Activated T-cell treated with anti-CD3 and anti-CD28 coated beads, Interleukin-2, amount 50 U/mL, for 72 hours (primary cell): ENCODE data around the gene CD2AP. TPM values are rescaled to one million over a fixed set of nuclear protein-coding genes. Genes with fewer than 3 reads are reported as not detected.
A peak's percentile ranks its signal among the peaks of the same experiment; 100 is the strongest.

Experiments used
- ATAC-seq, 2 donors: fragments of 150-1000 bp; cut with Tn5 transposase; replicated peaks in 1 of 2; 2 replicates each; pipeline ENCODE4 v1.10.0; 2021; ENCODE audit warnings: moderate library complexity in 2 of 2, mild to moderate bottlenecking in 1 of 2
- DNase-seq, 2 donors: peaks; one replicate each; pipeline ENCODE4 v3.0.0; 2021 to 2022; ENCODE audit warnings: mixed read lengths in 1 of 2
- H3K27ac Mint-ChIP-seq: one replicate; pipeline ENCODE4 v1.8.0; 2022; ENCODE audit warnings: mild to moderate bottlenecking, moderate library complexity, mixed read lengths
- H3K27me3 Mint-ChIP-seq: one replicate; pipeline ENCODE4 v1.8.0; 2022; ENCODE audit warnings: low read depth, mixed read lengths
- H3K36me3 Mint-ChIP-seq, 2 donors: one replicate each; pipeline ENCODE4 v1.8.0; 2022; ENCODE audit warnings: mixed read lengths in 2 of 2, mild to moderate bottlenecking in 1 of 2; ENCODE audit not compliant: insufficient read depth in 2 of 2
- H3K4me1 Mint-ChIP-seq: one replicate; pipeline ENCODE4 v1.8.0; 2022; ENCODE audit warnings: low read depth, mixed read lengths
- H3K4me3 Mint-ChIP-seq, 2 donors: one replicate each; pipeline ENCODE4 v1.8.0; 2022; ENCODE audit warnings: mild to moderate bottlenecking in 2 of 2, mixed read lengths in 2 of 2, moderate library complexity in 2 of 2
- H3K9me3 Mint-ChIP-seq, 2 donors: one replicate each; pipeline ENCODE4 v1.8.0; 2022; ENCODE audit warnings: mixed read lengths in 2 of 2
- total RNA-seq, 2 donors: library from RNA; stranded (reverse); gene quantifications; one replicate each; pipeline ENCODE4 v1.2.3, GENCODE V29; 2022

Gene CD2AP
- total RNA-seq, 2 donors from 2014 or later = 29.3 to 29.5 TPM

DNA sequence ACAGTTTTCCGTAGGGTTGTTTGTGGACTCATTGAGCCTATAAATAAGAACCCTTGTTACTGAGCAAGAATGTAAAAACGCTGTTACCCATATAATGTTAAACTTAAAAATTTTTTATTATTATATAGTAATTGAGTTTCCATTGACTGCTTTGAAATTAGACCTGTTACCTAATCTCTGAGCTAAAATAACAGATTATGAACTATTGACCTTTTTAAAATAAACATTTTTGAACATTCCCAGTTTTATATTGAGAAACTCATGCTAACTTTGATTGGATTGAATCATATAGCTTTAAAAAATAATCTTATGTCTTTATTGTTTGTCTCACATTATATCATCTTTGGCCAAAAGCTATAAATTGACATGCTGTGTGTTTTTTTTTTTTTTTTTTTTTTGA is 95.5 kb downstream of the CD2AP start:
- H3K4me3 Mint-ChIP-seq = no peak overlapping the region
- no peaks in the 10 kb centered on the region for H3K27me3 Mint-ChIP-seq
- ATAC-seq (no peak), DNase-seq (no peak)
- H3K27ac Mint-ChIP-seq = no peak overlapping the region
- H3K4me1 Mint-ChIP-seq = no peaks in the 10 kb centered on the region
- no peaks in the 10 kb centered on the region for H3K9me3 Mint-ChIP-seq
- no peaks in the 10 kb centered on the region for H3K36me3 Mint-ChIP-seq

DNA sequence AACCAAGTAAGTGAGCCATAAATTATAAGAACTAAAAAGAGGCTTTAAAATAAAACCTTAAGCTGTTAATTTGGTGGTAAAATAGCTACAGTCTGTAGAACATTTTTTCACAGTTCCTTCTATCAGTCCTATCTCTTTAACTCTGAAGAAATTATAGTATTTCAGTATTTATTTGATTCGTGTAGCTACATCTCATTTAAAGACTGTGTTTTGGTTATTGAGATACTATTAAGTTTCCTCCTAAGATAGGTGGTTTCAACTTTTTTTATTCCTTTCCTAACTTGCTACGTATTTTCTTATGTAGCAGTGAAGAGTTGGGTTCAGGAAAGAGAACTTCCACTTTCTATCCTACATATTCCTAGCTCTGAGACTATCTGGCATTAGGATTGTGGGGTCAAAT is 97.2 kb downstream of the CD2AP start:
- DNase-seq (no peak), ATAC-seq (no peak)
- Mint-ChIP-seq H3K36me3 (peaks cover 0 to 5% of the 10 kb centered on the region in 2 donors), H3K9me3 (no peaks in the 10 kb centered on the region), H3K4me3 (no peak overlapping the region), H3K27ac (no peak overlapping the region), H3K4me1 (no peaks in the 10 kb centered on the region), H3K27me3 (no peaks in the 10 kb centered on the region)

DNA sequence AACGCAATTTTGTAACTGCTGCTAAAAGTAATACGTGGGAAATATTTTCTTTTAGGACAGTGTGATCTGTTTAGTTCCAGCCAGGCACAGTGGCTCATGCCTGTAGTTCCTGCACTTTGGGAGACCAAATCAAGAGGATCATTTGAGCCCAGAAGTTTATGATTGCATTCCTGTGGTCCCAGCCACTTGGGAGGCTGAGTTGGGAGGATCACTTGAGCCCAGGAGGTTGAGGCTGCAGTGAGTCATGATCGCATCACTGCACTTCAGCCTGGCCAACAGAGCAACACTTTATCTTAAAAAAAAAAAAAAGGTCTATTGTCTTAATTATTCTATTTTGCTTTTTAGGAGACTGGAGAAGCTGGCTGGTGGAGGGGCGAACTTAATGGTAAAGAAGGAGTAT is 101.5 kb downstream of the CD2AP start:
- ATAC-seq = no peak
- H3K4me3 Mint-ChIP-seq = no peak overlapping the region
- no peaks in the 10 kb centered on the region for H3K4me1 Mint-ChIP-seq
- H3K27me3 Mint-ChIP-seq = no peaks in the 10 kb centered on the region
- H3K9me3 Mint-ChIP-seq = no peaks in the 10 kb centered on the region
- DNase-seq = no peak
- H3K27ac Mint-ChIP-seq = peak overlapping the region; percentile 9
- H3K36me3 Mint-ChIP-seq = peaks cover 4 to 17% of the 10 kb centered on the region in 2 donors

DNA sequence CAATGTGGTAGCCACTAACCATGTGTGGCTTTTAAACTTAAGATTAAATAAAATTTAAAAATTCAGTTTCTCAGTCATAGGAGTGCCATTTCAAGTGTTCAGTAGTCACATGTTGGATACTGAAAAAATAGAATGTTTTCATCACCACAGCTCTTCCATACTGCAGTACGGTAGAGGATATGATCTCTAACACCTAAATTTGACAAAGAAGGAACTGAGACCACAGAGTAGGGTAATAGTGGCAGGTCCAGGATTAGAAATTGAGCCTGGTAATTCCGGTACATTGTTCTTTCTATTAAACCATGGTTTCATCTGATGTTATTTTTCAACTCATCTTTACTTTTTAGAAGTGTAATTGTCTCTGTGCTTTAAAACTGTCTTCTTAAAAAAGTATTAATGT is 104.0 kb downstream of the CD2AP start:
- DNase-seq = no peak
- Mint-ChIP-seq H3K4me1 (no peaks in the 10 kb centered on the region), H3K36me3 (peaks cover 8 to 28% of the 10 kb centered on the region in 2 donors), H3K9me3 (no peaks in the 10 kb centered on the region), H3K4me3 (no peak overlapping the region), H3K27ac (no peak overlapping the region), H3K27me3 (no peaks in the 10 kb centered on the region)
- no peak for ATAC-seq

DNA sequence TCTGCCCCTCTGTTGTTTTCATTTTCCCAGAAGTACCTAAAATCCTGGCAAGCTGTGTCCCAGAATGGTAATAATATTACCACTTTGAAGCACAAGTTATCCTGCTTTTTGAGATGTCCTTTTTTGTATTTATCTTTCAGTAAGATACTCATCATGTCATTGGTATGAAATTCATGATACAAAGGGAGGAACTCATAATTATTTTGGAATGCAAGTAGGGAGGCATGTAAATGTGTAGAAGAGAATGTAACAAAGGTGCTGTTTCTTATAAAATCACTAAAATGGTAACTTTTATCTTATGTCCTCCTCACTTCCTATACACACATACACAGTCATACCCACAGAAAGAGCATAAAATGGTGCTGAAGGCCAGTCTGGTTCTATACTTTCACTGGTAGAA is 109.9 kb downstream of the CD2AP start:
- Mint-ChIP-seq H3K4me3 (no peak overlapping the region), H3K27me3 (no peaks in the 10 kb centered on the region), H3K27ac (no peak overlapping the region), H3K4me1 (no peaks in the 10 kb centered on the region), H3K9me3 (no peaks in the 10 kb centered on the region), H3K36me3 (peaks cover 8 to 29% of the 10 kb centered on the region in 2 donors)
- no peak for DNase-seq
- ATAC-seq = no peak

DNA sequence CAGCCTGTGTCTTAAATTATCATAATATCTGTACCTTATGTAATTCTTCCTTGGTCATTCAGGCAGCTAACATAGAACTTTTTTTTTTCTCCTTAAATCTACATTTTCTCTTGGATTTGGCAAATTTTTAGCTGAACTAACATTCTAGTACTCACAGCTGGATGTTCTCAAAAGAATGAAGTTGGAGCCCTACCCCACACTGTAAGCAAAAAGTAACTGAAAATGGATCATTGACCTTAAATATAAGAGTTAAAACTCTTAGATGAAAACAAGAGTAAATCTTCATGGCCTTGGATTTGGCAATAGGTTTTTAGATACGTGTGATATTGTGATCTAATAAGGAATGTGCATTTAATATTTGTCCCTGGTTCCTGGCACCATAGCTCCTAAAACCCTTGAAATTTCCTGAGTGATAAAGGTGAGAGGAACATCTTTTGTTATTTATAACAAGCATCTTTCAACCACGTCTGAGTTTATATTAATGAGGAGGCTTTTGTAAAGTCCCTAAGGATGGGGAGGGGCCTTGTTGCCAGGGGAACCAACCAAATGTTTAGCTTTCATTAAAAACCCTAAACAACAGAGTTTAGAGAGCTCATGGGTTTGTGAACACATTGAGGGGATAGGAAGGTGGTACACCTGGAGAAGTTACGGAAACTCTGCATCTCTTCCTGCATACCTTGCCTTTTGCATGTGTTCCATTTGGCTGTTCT is 114.7 kb downstream of the CD2AP start:
- peaks cover 5 to 18% of the 10 kb centered on the region in 2 donors for H3K36me3 Mint-ChIP-seq
- no peak overlapping the region for H3K4me3 Mint-ChIP-seq
- DNase-seq (no peak), ATAC-seq (no peak)
- no peaks in the 10 kb centered on the region for H3K27me3 Mint-ChIP-seq
- H3K9me3 Mint-ChIP-seq = no peaks in the 10 kb centered on the region
- H3K27ac Mint-ChIP-seq = no peak overlapping the region
- H3K4me1 Mint-ChIP-seq = no peaks in the 10 kb centered on the region

DNA sequence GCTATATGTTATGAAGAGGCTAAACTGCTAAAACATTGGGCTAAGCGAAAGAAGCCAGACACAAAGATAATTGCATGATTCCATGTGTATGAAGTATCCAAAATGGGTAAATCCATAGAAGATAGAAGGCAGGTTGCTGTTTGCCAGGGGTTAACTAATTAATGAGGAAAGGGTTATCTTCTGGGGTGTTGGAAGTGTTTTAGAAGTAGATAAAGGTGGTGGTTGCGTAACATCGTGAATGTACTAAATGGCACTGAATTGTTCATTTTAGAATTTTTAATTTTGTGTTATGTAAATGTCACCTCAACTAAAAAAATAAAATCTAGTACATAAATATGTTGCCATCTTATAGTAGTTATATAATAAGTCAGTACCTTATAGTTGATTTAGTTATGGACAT is 116.4 kb downstream of the CD2AP start:
- ATAC-seq (no peak), DNase-seq (no peak)
- Mint-ChIP-seq H3K4me1 (no peaks in the 10 kb centered on the region), H3K9me3 (no peaks in the 10 kb centered on the region), H3K27ac (no peak overlapping the region), H3K4me3 (no peak overlapping the region), H3K27me3 (no peaks in the 10 kb centered on the region), H3K36me3 (peaks cover 10 to 21% of the 10 kb centered on the region in 2 donors)

GRCh38 chr6:47595785-47596184 is 118.2 kb downstream of the CD2AP start:
- Mint-ChIP-seq H3K4me3 (no peak overlapping the region), H3K36me3 (peaks cover 10 to 17% of the 10 kb centered on the region in 2 donors), H3K4me1 (no peaks in the 10 kb centered on the region), H3K27me3 (no peaks in the 10 kb centered on the region), H3K9me3 (no peaks in the 10 kb centered on the region), H3K27ac (no peak overlapping the region)
- DNase-seq = no peak
- ATAC-seq = no peak

- Mint-ChIP-seq H3K27ac (no peak overlapping the region), H3K4me1 (no peaks in the 10 kb centered on the region), H3K36me3 (peaks cover 10 to 17% of the 10 kb centered on the region in 2 donors), H3K9me3 (no peaks in the 10 kb centered on the region), H3K27me3 (no peaks in the 10 kb centered on the region), H3K4me3 (no peak overlapping the region)
- no peak for ATAC-seq
- DNase-seq = no peak
These were observed 120.8 kb downstream of the CD2AP start for GRCh38 chr6:47598367-47598766.

DNA sequence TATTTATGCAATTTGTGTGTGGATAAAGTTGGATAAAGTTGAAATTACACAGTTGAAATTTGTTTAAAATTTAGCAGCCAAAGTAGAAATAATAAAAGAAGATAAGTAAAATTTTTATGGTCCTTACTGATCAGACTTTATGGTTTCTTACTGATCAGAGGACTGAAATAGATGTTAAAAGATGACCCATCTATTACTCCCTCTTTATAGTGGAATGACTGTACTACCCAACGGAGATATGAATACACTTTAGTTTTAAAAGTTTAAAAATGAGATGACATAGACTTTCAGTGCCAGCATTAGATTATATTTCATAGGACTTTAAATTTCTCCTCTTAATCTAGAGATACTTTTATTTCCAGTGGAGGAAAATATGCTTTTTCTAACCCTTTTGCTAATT is 121.9 kb downstream of the CD2AP start:
- H3K27me3 Mint-ChIP-seq = no peaks in the 10 kb centered on the region
- DNase-seq = no peak
- H3K4me3 Mint-ChIP-seq = no peak overlapping the region
- no peak overlapping the region for H3K27ac Mint-ChIP-seq
- no peaks in the 10 kb centered on the region for H3K9me3 Mint-ChIP-seq
- no peak for ATAC-seq
- H3K4me1 Mint-ChIP-seq = no peaks in the 10 kb centered on the region
- peaks cover 10 to 17% of the 10 kb centered on the region in 2 donors for H3K36me3 Mint-ChIP-seq

- H3K36me3 Mint-ChIP-seq = peaks cover 7 to 12% of the 10 kb centered on the region in 2 donors
- no peaks in the 10 kb centered on the region for H3K4me1 Mint-ChIP-seq
- no peaks in the 10 kb centered on the region for H3K9me3 Mint-ChIP-seq
- H3K27me3 Mint-ChIP-seq = no peaks in the 10 kb centered on the region
- H3K27ac Mint-ChIP-seq = no peak overlapping the region
- no peak overlapping the region for H3K4me3 Mint-ChIP-seq
- ATAC-seq = no peak
- no peak for DNase-seq
These were observed 125.6 kb downstream of the CD2AP start for GRCh38 chr6:47603227-47603626.

DNA sequence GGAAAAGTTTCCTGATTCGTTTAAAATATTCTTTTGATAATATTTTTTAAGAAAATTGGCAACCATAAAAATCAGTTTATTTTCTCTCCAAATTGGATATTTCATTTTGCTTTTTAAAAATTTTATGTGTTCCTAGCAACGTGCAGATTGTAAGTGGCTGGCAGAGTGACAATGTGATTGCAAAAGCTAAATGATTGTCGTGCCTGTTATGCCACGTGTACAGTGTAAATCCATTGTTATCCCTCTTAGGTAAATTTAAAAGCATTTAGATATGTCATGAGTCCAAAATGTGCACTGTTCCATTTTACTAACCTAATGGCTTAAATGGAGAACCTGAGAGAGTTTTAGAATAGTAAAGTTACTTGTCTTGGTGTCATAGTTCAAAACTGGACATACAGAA is 126.4 kb downstream of the CD2AP start:
- peaks cover 7 to 16% of the 10 kb centered on the region in 2 donors for H3K36me3 Mint-ChIP-seq
- H3K4me3 Mint-ChIP-seq = no peak overlapping the region
- no peak overlapping the region for H3K27ac Mint-ChIP-seq
- DNase-seq (no peak), ATAC-seq (no peak)
- H3K9me3 Mint-ChIP-seq = no peaks in the 10 kb centered on the region
- no peaks in the 10 kb centered on the region for H3K27me3 Mint-ChIP-seq
- H3K4me1 Mint-ChIP-seq = no peaks in the 10 kb centered on the region

DNA sequence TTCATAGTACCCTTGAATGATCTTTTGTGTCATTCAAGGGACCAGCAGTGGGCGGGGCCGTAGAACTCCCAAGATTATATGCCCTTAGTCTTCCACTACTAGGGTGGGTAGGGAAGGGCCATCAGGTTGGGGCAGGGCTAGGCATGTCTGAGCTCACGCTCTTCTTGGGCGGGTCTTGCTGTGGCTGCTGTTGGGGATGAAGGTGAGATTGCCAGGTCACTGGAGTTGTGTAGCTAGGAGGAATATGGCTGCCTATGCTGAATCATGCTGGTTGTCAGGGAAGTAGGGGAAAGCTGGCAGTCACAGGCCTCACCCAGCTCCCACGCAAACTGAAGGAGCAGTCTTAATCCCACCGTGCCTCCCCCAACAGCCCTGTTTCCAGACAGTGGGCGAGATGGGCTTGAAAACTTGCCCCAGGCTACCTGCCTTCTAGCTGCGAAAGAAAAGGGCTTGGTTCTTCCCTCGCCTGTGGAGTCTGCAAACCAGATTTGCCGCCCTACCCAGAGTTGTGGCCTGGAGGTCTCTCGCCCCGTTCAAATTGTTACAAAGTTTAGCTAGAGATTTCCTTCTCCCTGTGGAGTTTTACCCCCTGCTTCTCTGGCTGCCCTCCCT is 144.4 kb downstream of the CD2AP start:
- Mint-ChIP-seq H3K9me3 (peaks cover 1 to 3% of the 10 kb centered on the region in 2 donors), H3K27me3 (no peaks in the 10 kb centered on the region), H3K4me3 (no peak overlapping the region), H3K4me1 (no peaks in the 10 kb centered on the region), H3K36me3 (peaks cover 13 to 26% of the 10 kb centered on the region in 2 donors), H3K27ac (no peak overlapping the region)
- ATAC-seq (no peak), DNase-seq (no peak)

GRCh38 chr6:47626782-47627181 is 149.2 kb downstream of the CD2AP start:
- Mint-ChIP-seq H3K27me3 (no peaks in the 10 kb centered on the region), H3K4me3 (no peak overlapping the region), H3K36me3 (peaks cover 2 to 3% of the 10 kb centered on the region in 2 donors), H3K9me3 (no peaks in the 10 kb centered on the region), H3K27ac (no peak overlapping the region), H3K4me1 (peaks cover 8% of the 10 kb centered on the region)
- DNase-seq (no peak), ATAC-seq (no peak)
